SK-N-SH treated with all-trans-retinoic acid at 6 μM for 48 hours (cell line): ENCODE results near the gene FMN1.

Source experiments
- ATAC-seq: fragments of 200-7000 bp; cut with Tn5 transposase; 3 replicates; pipeline ENCODE4 v1.9.1; 2020; ENCODE audit warnings: mild to moderate bottlenecking, moderate library complexity
- ARNTL ChIP-seq: fragments of 450-650 bp; formaldehyde crosslinking; IDR thresholded peaks from 2 replicates; pipeline ENCODE4 v1.5.0; 2020; ENCODE audit warnings: low read depth, mild to moderate bottlenecking, moderate library complexity, borderline replicate concordance
- BACH2 ChIP-seq: fragments of 250-450 bp; sonication (Bioruptor Pico); IDR thresholded peaks from 2 replicates; pipeline ENCODE4 v1.9.0; 2021; ENCODE audit warnings: mild to moderate bottlenecking, borderline replicate concordance
- CSDC2 ChIP-seq: fragments of 250-450 bp; sonication (Bioruptor Pico); IDR thresholded peaks from 2 replicates; pipeline ENCODE4 v1.5.0; 2020; ENCODE audit warnings: mild to moderate bottlenecking, moderate library complexity
- ESRRG ChIP-seq: fragments of 250-450 bp; sonication (Bioruptor Pico); IDR thresholded peaks from 2 replicates; pipeline ENCODE4 v1.6.1; 2021; ENCODE audit warnings: mild to moderate bottlenecking
- GLIS3 ChIP-seq: fragments of 250-450 bp; sonication (Bioruptor Pico); IDR thresholded peaks from 2 replicates; pipeline ENCODE4 v1.5.0; 2020; ENCODE audit warnings: mild to moderate bottlenecking, moderate library complexity
- ISL1 ChIP-seq: fragments of 250-450 bp; sonication (Bioruptor Pico); IDR thresholded peaks from 2 replicates; pipeline ENCODE4 v2.1.2; 2022; ENCODE audit warnings: mild to moderate bottlenecking, moderate library complexity
- OSR1 ChIP-seq: fragments of 250-450 bp; sonication (Bioruptor Pico); IDR thresholded peaks from 2 replicates; pipeline ENCODE4 v1.8.0; 2022; ENCODE audit warnings: moderate library complexity, mild to moderate bottlenecking, inconsistent platforms
- RARB ChIP-seq: fragments of 250-450 bp; sonication (Bioruptor Pico); IDR thresholded peaks from 2 replicates; pipeline ENCODE4 v1.8.0; 2021; ENCODE audit warnings: mild to moderate bottlenecking, moderate library complexity
- SNAI2 ChIP-seq: fragments of 250-450 bp; sonication (Bioruptor Pico); IDR thresholded peaks from 2 replicates; pipeline ENCODE4 v1.5.0; 2020; ENCODE audit warnings: mild to moderate bottlenecking, moderate library complexity
- TCF4 ChIP-seq: fragments of 250-450 bp; sonication (Bioruptor Pico); IDR thresholded peaks from 2 replicates; pipeline ENCODE4 v1.8.0; 2021; ENCODE audit warnings: mild to moderate bottlenecking, moderate library complexity, borderline replicate concordance
- TOX ChIP-seq: fragments of 250-450 bp; sonication (Bioruptor Pico); IDR thresholded peaks from 2 replicates; pipeline ENCODE4 v1.8.0; 2021; ENCODE audit warnings: mild to moderate bottlenecking, moderate library complexity, borderline replicate concordance
- ZC3H10 ChIP-seq: fragments of 250-450 bp; sonication (Bioruptor Pico); IDR thresholded peaks from 2 replicates; pipeline ENCODE4 v1.5.1; 2021; ENCODE audit warnings: mild to moderate bottlenecking, moderate library complexity
- ZFP3 ChIP-seq: fragments of 250-450 bp; sonication (Bioruptor Pico); IDR thresholded peaks from 2 replicates; pipeline ENCODE4 v1.5.0; 2020; ENCODE audit warnings: mild to moderate bottlenecking, moderate library complexity
- ZFP30 ChIP-seq: fragments of 450-650 bp; formaldehyde crosslinking; IDR thresholded peaks from 2 replicates; pipeline ENCODE4 v1.5.0; 2022; ENCODE audit warnings: mild to moderate bottlenecking, moderate library complexity
- ZNF565 ChIP-seq: fragments of 450-650 bp; formaldehyde crosslinking; conservative IDR thresholded peaks from 2 replicates; pipeline ENCODE4 v1.5.0; 2020; ENCODE audit warnings: low read depth, mild to moderate bottlenecking, moderate library complexity
- ZNF8 ChIP-seq: fragments of 450-650 bp; formaldehyde crosslinking; IDR thresholded peaks from 2 replicates; pipeline ENCODE4 v1.5.0; 2020; ENCODE audit warnings: mild to moderate bottlenecking, moderate library complexity
- TF ChIP-seq, protein P1 (sequence below): fragments of 250-450 bp; sonication (Bioruptor Pico); IDR thresholded peaks from 2 replicates; pipeline ENCODE4 v1.5.1; 2020; ENCODE audit warnings: low read depth, mild to moderate bottlenecking, moderate library complexity
- TF ChIP-seq, protein P2 (sequence below): fragments of 250-450 bp; sonication (Bioruptor Pico); IDR thresholded peaks from 2 replicates; pipeline ENCODE4 v1.8.0; 2021; ENCODE audit warnings: low read depth, mild to moderate bottlenecking, moderate library complexity, borderline replicate concordance
- TF ChIP-seq, protein P3 (sequence below): fragments of 250-450 bp; sonication (Bioruptor Pico); IDR thresholded peaks from 2 replicates; pipeline ENCODE4 v1.5.0; 2020; ENCODE audit warnings: mild to moderate bottlenecking, moderate library complexity
- TF ChIP-seq, protein P4 (sequence below): fragments of 250-450 bp; sonication (Bioruptor Pico); IDR thresholded peaks from 2 replicates; pipeline ENCODE4 v1.5.1; 2021; ENCODE audit warnings: mild to moderate bottlenecking, moderate library complexity
- TF ChIP-seq, protein P5 (sequence below): fragments of 250-450 bp; sonication (Bioruptor Pico); IDR thresholded peaks from 2 replicates; pipeline ENCODE4 v1.8.0; 2020; ENCODE audit warnings: mild to moderate bottlenecking, moderate library complexity, borderline replicate concordance

The FMN1 gene

DNA sequence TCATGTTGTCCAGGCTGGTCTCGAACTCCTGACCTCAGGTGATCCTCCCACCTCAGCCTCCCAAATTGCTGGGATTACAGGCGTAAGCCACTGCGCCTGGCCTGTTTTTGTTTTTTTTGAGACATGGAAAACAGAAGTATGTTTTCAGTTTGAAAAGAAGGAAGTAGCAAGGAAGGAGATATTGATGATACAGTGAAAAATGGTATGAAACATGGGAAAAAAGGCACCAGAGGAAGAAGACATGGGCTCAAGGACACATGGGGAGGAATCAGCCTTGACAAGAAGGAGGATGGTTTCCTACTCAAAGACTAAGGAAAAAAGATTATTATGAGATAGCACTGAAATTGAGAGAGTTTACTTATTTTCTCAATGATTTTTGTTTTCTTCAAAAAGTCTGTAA, 30.7 kb downstream of the FMN1 start:
- no peak for ATAC-seq
- no peak for TF ChIP-seq RARB
- TF ChIP-seq ARNTL, result no peak
- TF ChIP-seq TOX (CRISPR knock-in tag), result no peak
- no peak for TF ChIP-seq ZC3H10 (CRISPR knock-in tag)
- TF ChIP-seq GLIS3 (CRISPR knock-in tag), result no peak
- TF ChIP-seq ISL1 (CRISPR knock-in tag), result no peak
- TF ChIP-seq ZNF8 (CRISPR knock-in tag), result no peak
- no peak for TF ChIP-seq CSDC2
- no peak for TF ChIP-seq ZFP3
- TF ChIP-seq, protein P1, sequence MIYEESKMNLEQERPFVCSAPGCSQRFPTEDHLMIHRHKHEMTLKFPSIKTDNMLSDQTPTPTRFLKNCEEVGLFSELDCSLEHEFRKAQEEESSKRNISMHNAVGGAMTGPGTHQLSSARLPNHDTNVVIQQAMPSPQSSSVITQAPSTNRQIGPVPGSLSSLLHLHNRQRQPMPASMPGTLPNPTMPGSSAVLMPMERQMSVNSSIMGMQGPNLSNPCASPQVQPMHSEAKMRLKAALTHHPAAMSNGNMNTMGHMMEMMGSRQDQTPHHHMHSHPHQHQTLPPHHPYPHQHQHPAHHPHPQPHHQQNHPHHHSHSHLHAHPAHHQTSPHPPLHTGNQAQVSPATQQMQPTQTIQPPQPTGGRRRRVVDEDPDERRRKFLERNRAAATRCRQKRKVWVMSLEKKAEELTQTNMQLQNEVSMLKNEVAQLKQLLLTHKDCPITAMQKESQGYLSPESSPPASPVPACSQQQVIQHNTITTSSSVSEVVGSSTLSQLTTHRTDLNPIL (CRISPR knock-in tag), result no peak
- TF ChIP-seq, protein P2, sequence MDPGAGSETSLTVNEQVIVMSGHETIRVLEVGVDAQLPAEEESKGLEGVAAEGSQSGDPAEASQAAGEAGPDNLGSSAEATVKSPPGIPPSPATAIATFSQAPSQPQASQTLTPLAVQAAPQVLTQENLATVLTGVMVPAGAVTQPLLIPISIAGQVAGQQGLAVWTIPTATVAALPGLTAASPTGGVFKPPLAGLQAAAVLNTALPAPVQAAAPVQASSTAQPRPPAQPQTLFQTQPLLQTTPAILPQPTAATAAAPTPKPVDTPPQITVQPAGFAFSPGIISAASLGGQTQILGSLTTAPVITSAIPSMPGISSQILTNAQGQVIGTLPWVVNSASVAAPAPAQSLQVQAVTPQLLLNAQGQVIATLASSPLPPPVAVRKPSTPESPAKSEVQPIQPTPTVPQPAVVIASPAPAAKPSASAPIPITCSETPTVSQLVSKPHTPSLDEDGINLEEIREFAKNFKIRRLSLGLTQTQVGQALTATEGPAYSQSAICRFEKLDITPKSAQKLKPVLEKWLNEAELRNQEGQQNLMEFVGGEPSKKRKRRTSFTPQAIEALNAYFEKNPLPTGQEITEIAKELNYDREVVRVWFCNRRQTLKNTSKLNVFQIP (CRISPR knock-in tag), result no peak
- TF ChIP-seq BACH2, result no peak
- no peak for TF ChIP-seq ZFP30 (CRISPR knock-in tag)
- TF ChIP-seq SNAI2 (CRISPR knock-in tag), result no peak
- TF ChIP-seq, all 23 proteins: peak for 0

DNA sequence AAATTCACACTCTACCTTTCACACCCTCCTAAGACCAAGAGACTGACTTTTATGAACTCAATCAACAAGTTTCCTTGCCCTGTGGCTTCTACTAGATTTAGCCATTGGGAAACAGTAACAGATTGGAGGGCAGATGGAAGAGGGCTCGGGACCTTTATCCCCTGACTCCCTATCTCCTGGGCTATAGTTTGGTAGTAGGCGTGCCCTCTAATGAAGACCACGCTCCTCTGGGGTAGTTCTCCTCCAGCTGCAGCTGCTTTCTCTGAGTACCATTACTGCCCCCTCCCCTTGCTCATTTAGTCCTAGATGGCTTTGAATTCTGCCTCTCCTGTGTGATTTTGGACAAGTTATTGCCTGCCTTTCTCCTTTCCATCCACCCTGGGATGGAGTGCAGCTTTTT, 33.3 kb downstream of the FMN1 start:
- TF ChIP-seq BACH2, result no peak
- TF ChIP-seq GLIS3 (CRISPR knock-in tag), result peak; percentile 81; the same call in 1 of the 2 replicates
- TF ChIP-seq, protein P3, sequence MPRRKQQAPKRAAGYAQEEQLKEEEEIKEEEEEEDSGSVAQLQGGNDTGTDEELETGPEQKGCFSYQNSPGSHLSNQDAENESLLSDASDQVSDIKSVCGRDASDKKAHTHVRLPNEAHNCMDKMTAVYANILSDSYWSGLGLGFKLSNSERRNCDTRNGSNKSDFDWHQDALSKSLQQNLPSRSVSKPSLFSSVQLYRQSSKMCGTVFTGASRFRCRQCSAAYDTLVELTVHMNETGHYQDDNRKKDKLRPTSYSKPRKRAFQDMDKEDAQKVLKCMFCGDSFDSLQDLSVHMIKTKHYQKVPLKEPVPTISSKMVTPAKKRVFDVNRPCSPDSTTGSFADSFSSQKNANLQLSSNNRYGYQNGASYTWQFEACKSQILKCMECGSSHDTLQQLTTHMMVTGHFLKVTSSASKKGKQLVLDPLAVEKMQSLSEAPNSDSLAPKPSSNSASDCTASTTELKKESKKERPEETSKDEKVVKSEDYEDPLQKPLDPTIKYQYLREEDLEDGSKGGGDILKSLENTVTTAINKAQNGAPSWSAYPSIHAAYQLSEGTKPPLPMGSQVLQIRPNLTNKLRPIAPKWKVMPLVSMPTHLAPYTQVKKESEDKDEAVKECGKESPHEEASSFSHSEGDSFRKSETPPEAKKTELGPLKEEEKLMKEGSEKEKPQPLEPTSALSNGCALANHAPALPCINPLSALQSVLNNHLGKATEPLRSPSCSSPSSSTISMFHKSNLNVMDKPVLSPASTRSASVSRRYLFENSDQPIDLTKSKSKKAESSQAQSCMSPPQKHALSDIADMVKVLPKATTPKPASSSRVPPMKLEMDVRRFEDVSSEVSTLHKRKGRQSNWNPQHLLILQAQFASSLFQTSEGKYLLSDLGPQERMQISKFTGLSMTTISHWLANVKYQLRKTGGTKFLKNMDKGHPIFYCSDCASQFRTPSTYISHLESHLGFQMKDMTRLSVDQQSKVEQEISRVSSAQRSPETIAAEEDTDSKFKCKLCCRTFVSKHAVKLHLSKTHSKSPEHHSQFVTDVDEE (CRISPR knock-in tag), result no peak
- TF ChIP-seq ESRRG (CRISPR knock-in tag), result no peak
- TF ChIP-seq ZFP3, result peak; percentile 18; the same call in 1 of the 2 replicates
- TF ChIP-seq CSDC2, result peak; percentile 86
- no peak for TF ChIP-seq TCF4 (CRISPR knock-in tag)
- TF ChIP-seq ZC3H10 (CRISPR knock-in tag), result no peak
- no peak for TF ChIP-seq ZNF565 (CRISPR knock-in tag)
- TF ChIP-seq, protein P4, sequence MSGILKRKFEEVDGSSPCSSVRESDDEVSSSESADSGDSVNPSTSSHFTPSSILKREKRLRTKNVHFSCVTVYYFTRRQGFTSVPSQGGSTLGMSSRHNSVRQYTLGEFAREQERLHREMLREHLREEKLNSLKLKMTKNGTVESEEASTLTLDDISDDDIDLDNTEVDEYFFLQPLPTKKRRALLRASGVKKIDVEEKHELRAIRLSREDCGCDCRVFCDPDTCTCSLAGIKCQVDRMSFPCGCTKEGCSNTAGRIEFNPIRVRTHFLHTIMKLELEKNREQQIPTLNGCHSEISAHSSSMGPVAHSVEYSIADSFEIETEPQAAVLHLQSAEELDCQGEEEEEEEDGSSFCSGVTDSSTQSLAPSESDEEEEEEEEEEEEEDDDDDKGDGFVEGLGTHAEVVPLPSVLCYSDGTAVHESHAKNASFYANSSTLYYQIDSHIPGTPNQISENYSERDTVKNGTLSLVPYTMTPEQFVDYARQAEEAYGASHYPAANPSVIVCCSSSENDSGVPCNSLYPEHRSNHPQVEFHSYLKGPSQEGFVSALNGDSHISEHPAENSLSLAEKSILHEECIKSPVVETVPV (CRISPR knock-in tag), result peak; percentile 57
- ATAC-seq, result peak; percentile 31

DNA sequence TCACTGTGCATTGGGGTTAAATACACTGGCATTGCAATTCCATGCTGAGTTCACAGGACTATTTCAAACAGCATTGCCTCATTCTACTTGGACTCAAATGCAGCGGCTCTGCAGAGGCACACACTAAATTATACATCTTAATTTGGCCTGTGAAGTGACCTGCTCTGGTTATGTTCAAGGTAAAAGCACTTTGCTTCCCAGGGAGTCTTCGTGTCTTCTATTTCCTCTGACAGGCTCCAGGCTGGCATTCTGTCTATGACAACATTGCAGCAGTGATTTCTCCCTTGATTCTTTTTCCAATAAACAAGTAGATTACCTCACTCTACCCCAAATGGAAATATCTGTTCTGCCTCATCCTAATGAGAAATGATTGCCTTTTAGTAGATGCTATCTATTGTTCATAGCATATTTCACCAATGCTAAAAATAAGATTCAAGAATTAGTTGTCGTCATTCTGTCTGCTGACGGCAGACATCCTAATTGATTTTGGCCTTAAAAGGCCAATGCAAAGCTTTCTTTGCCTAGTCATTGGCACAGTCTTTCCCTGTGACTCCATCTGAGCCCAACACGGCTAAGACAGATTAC, 33.8 kb downstream of the FMN1 start:
- peak; percentile 89 for ATAC-seq
- TF ChIP-seq ZC3H10 (CRISPR knock-in tag), result peak; percentile 99
- TF ChIP-seq CSDC2, result peak; percentile 77
- 0 out of 2 replicates have a peak, but pooled peaks have one; percentile 30 for TF ChIP-seq ZNF565 (CRISPR knock-in tag)
- TF ChIP-seq TOX (CRISPR knock-in tag), result peak; percentile 99
- peak; percentile 98 for TF ChIP-seq TCF4 (CRISPR knock-in tag)
- TF ChIP-seq OSR1, result no peak
- peak; percentile 88 for TF ChIP-seq ZFP3
- TF ChIP-seq, protein P2 (CRISPR knock-in tag), result peak; percentile 88; the same call in 1 of the 2 replicates
- TF ChIP-seq, protein P3 (CRISPR knock-in tag), result peak; percentile 95
- TF ChIP-seq, protein P5, sequence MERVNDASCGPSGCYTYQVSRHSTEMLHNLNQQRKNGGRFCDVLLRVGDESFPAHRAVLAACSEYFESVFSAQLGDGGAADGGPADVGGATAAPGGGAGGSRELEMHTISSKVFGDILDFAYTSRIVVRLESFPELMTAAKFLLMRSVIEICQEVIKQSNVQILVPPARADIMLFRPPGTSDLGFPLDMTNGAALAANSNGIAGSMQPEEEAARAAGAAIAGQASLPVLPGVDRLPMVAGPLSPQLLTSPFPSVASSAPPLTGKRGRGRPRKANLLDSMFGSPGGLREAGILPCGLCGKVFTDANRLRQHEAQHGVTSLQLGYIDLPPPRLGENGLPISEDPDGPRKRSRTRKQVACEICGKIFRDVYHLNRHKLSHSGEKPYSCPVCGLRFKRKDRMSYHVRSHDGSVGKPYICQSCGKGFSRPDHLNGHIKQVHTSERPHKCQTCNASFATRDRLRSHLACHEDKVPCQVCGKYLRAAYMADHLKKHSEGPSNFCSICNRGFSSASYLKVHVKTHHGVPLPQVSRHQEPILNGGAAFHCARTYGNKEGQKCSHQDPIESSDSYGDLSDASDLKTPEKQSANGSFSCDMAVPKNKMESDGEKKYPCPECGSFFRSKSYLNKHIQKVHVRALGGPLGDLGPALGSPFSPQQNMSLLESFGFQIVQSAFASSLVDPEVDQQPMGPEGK (CRISPR knock-in tag), result peak; percentile 97
- TF ChIP-seq, protein P4 (CRISPR knock-in tag), result peak; percentile 99
- TF ChIP-seq ZFP30 (CRISPR knock-in tag), result no peak
- peak; percentile 97 for TF ChIP-seq RARB
